Epithelial cell of esophagus (primary cell): ENCODE data around the gene NOL7.

Experiments
- DNase-seq: peaks from one replicate; pipeline ENCODE4 v3.0.0; 2010; ENCODE audit warnings: low read depth
- H3K4me3 ChIP-seq: 2 replicates; pipeline ENCODE4 v1.5.1; 2011; ENCODE audit warnings: mild to moderate bottlenecking, low read length, control low read depth
- TF ChIP-seq, protein P1 (sequence below): IDR thresholded peaks from 2 replicates; pipeline ENCODE4 v1.5.1; 2011; ENCODE audit warnings: low read depth, mild to moderate bottlenecking, low read length, control low read depth, inconsistent platforms; ENCODE audit not compliant: insufficient read depth; ENCODE audit errors: missing control alignments

The NOL7 gene

GRCh38 chr6:13573669-13574110 is 41.4 kb upstream of the NOL7 start:
- TF ChIP-seq, protein P1, sequence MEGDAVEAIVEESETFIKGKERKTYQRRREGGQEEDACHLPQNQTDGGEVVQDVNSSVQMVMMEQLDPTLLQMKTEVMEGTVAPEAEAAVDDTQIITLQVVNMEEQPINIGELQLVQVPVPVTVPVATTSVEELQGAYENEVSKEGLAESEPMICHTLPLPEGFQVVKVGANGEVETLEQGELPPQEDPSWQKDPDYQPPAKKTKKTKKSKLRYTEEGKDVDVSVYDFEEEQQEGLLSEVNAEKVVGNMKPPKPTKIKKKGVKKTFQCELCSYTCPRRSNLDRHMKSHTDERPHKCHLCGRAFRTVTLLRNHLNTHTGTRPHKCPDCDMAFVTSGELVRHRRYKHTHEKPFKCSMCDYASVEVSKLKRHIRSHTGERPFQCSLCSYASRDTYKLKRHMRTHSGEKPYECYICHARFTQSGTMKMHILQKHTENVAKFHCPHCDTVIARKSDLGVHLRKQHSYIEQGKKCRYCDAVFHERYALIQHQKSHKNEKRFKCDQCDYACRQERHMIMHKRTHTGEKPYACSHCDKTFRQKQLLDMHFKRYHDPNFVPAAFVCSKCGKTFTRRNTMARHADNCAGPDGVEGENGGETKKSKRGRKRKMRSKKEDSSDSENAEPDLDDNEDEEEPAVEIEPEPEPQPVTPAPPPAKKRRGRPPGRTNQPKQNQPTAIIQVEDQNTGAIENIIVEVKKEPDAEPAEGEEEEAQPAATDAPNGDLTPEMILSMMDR: no peak
- peak overlapping the region; percentile 71 for H3K4me3 ChIP-seq
- DNase-seq: peak; percentile 58

GRCh38 chr6:13574149-13574570 is 41.0 kb upstream of the NOL7 start:
- peak; percentile 94 for DNase-seq
- H3K4me3 ChIP-seq: peak overlapping the region; percentile 71
- TF ChIP-seq, protein P1: peak; percentile 32

- H3K4me3 ChIP-seq: peak within 1 kb of the TSS; percentile 71
- TF ChIP-seq, protein P1: no peak
- peak; percentile 90 for DNase-seq
Measured at GRCh38 chr6:13574571-13575376, 40.4 kb upstream of the NOL7 start, which contains the start of gene SIRT5. SIRT5 (plus strand) TSS chr6:13574601; CDS start chr6:13584111, 9,510 bp downstream.

DNA sequence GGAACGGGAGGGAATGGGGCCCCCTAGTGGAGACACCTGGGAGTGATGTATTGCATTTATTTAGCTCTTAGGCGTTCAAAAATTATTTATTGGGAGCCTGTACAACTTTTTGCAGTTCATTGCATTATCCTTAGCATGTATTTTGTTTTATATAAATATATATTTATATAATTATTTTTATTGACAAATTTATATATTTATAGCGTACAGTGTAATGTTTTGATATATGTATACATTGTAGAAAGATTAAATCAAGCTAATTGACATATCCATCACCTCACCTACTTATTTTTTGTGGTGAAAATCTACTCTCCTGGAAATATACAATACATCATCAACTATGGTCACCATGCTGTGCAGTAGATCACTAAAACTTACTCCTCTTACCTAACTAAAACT is 39.8 kb upstream of the NOL7 start:
- DNase-seq: no peak
- TF ChIP-seq, protein P1: peak; percentile 76

GRCh38 chr6:13576017-13576416 is 39.1 kb upstream of the NOL7 start:
- no peak for DNase-seq
- TF ChIP-seq, protein P1: no peak
- no peak overlapping the region for H3K4me3 ChIP-seq

More for the DNA sequence above, 39.8 kb upstream of the NOL7 start:
- peak overlapping the region; percentile 71 for H3K4me3 ChIP-seq

GRCh38 chr6:13577926-13578325 is 37.2 kb upstream of the NOL7 start:
- DNase-seq: no peak
- TF ChIP-seq, protein P1: no peak
- no peak overlapping the region for H3K4me3 ChIP-seq
